Breast epithelium (tissue), 4 donors: ENCODE measurements around the gene NRXN3. TPM values are rescaled to one million over a fixed set of nuclear protein-coding genes. Genes with fewer than 3 reads are reported as not detected.

Source experiments
- DNase-seq, 2 donors: peaks; one replicate each; pipeline ENCODE4 v3.0.0-alpha.2; 2019; ENCODE audit warnings: low spot score in 2 of 2
- H3K27ac ChIP-seq, 2 donors: fragments of 200-600 bp; sonication (generic) in 1 of 2; one replicate each; pipeline ENCODE4 v1.5.1; 2016 to 2019; ENCODE audit warnings: mild to moderate bottlenecking in 1 of 2
- H3K27me3 ChIP-seq, 2 donors: fragments of 200-600 bp; sonication (generic) in 1 of 2; one replicate each; pipeline versions ENCODE4 v1.5.1 to v1.6.0; 2017 to 2019; ENCODE audit warnings: control low read depth in 1 of 2, mild to moderate bottlenecking in 1 of 2
- H3K36me3 ChIP-seq: fragments of 200-600 bp; one replicate; pipeline ENCODE4 v1.5.1; 2019
- H3K4me1 ChIP-seq, 2 donors: fragments of 200-600 bp; sonication (generic); one replicate each; pipeline ENCODE4 v1.5.1; 2016 to 2019; ENCODE audit warnings: control low read depth in 1 of 2
- H3K4me3 ChIP-seq, 3 donors: fragments of 200-600 bp; sonication (generic); 1 replicate in 2 of 3; 2 replicates in 1 of 3; pipeline ENCODE4 v1.5.1; 2016 to 2019; ENCODE audit warnings: mild to moderate bottlenecking in 3 of 3, moderate library complexity in 2 of 3
- H3K9me3 ChIP-seq, 2 donors: fragments of 200-600 bp; sonication (generic) in 1 of 2; one replicate each; pipeline ENCODE4 v1.5.1; 2016 to 2019; ENCODE audit warnings: control low read depth in 1 of 2
- POLR2A ChIP-seq: fragments of 450-650 bp; IDR thresholded peaks from one replicate; pipeline ENCODE4 v1.6.1; 2016; ENCODE audit warnings: antibody characterized with exemption, mild to moderate bottlenecking, moderate library complexity
- POLR2AphosphoS5 ChIP-seq, 3 donors: sonication (generic); formaldehyde crosslinking; IDR thresholded peaks; one replicate each; pipeline ENCODE4 v1.6.1; 2017; ENCODE audit warnings: antibody characterized with exemption in 3 of 3
- intact Hi-C: fragments of 100-400 bp; cut with DNase I; formaldehyde crosslinking; loops from one replicate; pipeline ENCODE4 v1.15.1; 2023; ENCODE audit warnings: low total_unique reads
- total RNA-seq, 3 donors: library from RNA; depleted of rRNA; stranded (reverse); fragments of >200 nt; gene quantifications; one replicate each; pipeline ENCODE4 v1.1.0, GENCODE V29; 2016
- TF ChIP-seq, protein P1 (sequence below), 3 donors: fragments of 450-650 bp; IDR thresholded peaks; one replicate each; pipeline ENCODE4 v1.5.1; 2016 to 2017; ENCODE audit warnings: antibody characterized with exemption in 3 of 3, mild to moderate bottlenecking in 3 of 3, moderate library complexity in 3 of 3

The NRXN3 gene
- total RNA-seq, 3 donors from 2014 or later = 2.9 to 3.6 (median 3.5) TPM

DNA sequence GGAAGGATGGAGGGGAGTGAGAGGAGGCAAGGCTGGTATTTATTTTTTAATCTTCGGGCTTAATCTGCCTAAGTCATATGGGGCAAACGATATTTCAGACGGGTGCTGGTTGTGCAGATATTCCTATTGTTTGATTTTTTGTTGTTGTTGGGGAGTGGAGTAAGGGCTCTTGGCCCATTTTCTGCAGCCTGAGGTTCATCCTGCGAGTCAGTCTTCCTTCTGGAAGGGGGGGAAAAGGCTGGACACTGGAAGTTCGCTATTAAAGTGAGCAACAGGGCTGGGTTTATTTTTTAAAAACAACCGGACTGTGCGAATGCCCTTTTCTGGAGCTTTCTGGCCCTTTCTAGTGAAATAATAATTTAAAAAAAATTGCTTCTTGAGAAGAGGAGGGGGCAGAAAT is 2.3 kb downstream of the NRXN3 start:
- DNase-seq = no peak
- H3K27me3 ChIP-seq = peaks cover 0 to 9% of the 10 kb centered on the region in 2 donors
- no peak overlapping the region for H3K27ac ChIP-seq
- no peak overlapping the region for H3K4me3 ChIP-seq
- TF ChIP-seq POLR2AphosphoS5 (IDR thresholded peaks at IDR 0.05) (no peak), POLR2A (no peak)
- TF ChIP-seq, protein P1, sequence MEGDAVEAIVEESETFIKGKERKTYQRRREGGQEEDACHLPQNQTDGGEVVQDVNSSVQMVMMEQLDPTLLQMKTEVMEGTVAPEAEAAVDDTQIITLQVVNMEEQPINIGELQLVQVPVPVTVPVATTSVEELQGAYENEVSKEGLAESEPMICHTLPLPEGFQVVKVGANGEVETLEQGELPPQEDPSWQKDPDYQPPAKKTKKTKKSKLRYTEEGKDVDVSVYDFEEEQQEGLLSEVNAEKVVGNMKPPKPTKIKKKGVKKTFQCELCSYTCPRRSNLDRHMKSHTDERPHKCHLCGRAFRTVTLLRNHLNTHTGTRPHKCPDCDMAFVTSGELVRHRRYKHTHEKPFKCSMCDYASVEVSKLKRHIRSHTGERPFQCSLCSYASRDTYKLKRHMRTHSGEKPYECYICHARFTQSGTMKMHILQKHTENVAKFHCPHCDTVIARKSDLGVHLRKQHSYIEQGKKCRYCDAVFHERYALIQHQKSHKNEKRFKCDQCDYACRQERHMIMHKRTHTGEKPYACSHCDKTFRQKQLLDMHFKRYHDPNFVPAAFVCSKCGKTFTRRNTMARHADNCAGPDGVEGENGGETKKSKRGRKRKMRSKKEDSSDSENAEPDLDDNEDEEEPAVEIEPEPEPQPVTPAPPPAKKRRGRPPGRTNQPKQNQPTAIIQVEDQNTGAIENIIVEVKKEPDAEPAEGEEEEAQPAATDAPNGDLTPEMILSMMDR (IDR thresholded peaks at IDR 0.05) = no peak
- H3K9me3 ChIP-seq = no peaks in the 10 kb centered on the region
- intact Hi-C loops = no loop called here
- H3K36me3 ChIP-seq = no peaks in the 10 kb centered on the region
- no peaks in the 10 kb centered on the region for H3K4me1 ChIP-seq

GRCh38 chr14:78173346-78174035 is 3.3 kb downstream of the NRXN3 start:
- Histone ChIP-seq H3K27ac (no peak overlapping the region), H3K4me3 (no peak overlapping the region), H3K9me3 (no peaks in the 10 kb centered on the region), H3K4me1 (no peaks in the 10 kb centered on the region), H3K27me3 (peaks cover 0 to 12% of the 10 kb centered on the region in 2 donors), H3K36me3 (no peaks in the 10 kb centered on the region)
- intact Hi-C loops = no loop called here
- TF ChIP-seq, protein P1 (IDR thresholded peaks at IDR 0.05) = no peak
- DNase-seq = no peak

- no peaks in the 10 kb centered on the region for H3K4me1 ChIP-seq
- peaks cover 0 to 12% of the 10 kb centered on the region in 2 donors for H3K27me3 ChIP-seq
- H3K36me3 ChIP-seq = no peaks in the 10 kb centered on the region
- TF ChIP-seq, protein P1 (IDR thresholded peaks at IDR 0.05) = no peak
- TF ChIP-seq POLR2AphosphoS5 (IDR thresholded peaks at IDR 0.05) = no peak
- no peak for TF ChIP-seq POLR2A
- H3K9me3 ChIP-seq = no peaks in the 10 kb centered on the region
- no peak overlapping the region for H3K4me3 ChIP-seq
- H3K27ac ChIP-seq = no peak overlapping the region
- DNase-seq = no peak
- intact Hi-C loops = no loop called here
Observed at GRCh38 chr14:78175412-78175811, 5.2 kb downstream of the NRXN3 start.

- no peak for TF ChIP-seq POLR2A
- TF ChIP-seq POLR2AphosphoS5 (IDR thresholded peaks at IDR 0.05) = no peak
- TF ChIP-seq, protein P1 (IDR thresholded peaks at IDR 0.05) = no peak
- peaks cover 0 to 12% of the 10 kb centered on the region in 2 donors for H3K27me3 ChIP-seq
Observed at GRCh38 chr14:78178071-78178470, 7.9 kb downstream of the NRXN3 start.

GRCh38 chr14:78178971-78179370 is 8.8 kb downstream of the NRXN3 start:
- H3K4me1 ChIP-seq = no peaks in the 10 kb centered on the region
- DNase-seq = no peak
- TF ChIP-seq POLR2A = no peak
- H3K36me3 ChIP-seq = no peaks in the 10 kb centered on the region
- no peak overlapping the region for H3K27ac ChIP-seq
- H3K4me3 ChIP-seq = no peak overlapping the region
- H3K27me3 ChIP-seq = peaks cover 0 to 12% of the 10 kb centered on the region in 2 donors
- H3K9me3 ChIP-seq = no peaks in the 10 kb centered on the region
- intact Hi-C loops = no loop called here

More at GRCh38 chr14:78178071-78178470, 7.9 kb downstream of the NRXN3 start:
- Histone ChIP-seq H3K4me1 (no peaks in the 10 kb centered on the region), H3K36me3 (no peaks in the 10 kb centered on the region), H3K4me3 (no peak overlapping the region), H3K9me3 (no peaks in the 10 kb centered on the region), H3K27ac (no peak overlapping the region)
- DNase-seq = no peak
- intact Hi-C loops = no loop called here
